Measurements from ENCODE around the gene LY6G6D.

Gene LY6G6D

DNA sequence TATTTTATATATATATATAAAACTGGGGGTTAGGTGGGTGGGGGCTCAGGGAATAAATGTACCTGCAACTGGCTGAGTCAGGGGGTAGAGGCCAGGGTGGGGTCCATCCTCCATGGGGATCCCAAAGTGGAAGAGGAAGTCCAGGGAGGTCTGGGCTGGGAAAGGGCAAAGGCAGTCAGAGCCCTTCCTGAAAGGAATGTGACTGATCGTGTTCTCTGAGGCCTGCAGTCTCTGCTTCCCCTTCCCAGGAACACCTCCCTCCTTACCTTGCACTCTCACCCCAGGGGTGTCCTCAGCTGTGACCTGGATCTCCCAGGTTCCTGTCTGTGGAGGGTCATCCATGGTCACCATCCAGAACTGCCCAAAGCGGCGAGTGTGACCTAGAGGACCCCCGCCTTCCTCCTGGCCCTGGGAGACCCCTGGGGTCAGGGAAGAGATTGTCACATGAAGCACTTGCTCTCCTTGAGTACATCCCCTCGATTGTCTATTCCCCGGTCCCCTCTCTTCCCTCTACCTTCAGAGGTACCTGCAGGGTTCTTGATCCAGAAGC lies 52.0 kb downstream of the LY6G6D start:
- DNase-seq = no peak
